HEK293T (cell line): ENCODE measurements around the gene SUGT1.

ENCODE experiments used
- ARNT ChIP-seq: fragments of 450-650 bp; IDR thresholded peaks from 2 replicates; pipeline ENCODE4 v1.6.1; 2017; ENCODE audit warnings: mild to moderate bottlenecking
- BHLHE40 ChIP-seq: fragments of 450-650 bp; IDR thresholded peaks from 2 replicates; pipeline ENCODE4 v1.6.1; 2016; ENCODE audit warnings: mild to moderate bottlenecking, moderate library complexity, borderline replicate concordance
- ELF4 ChIP-seq: fragments of 450-650 bp; IDR thresholded peaks from 2 replicates; pipeline ENCODE4 v1.6.1; 2017; ENCODE audit warnings: antibody characterized with exemption
- FOXK2 ChIP-seq: fragments of 450-650 bp; IDR thresholded peaks from 2 replicates; pipeline ENCODE4 v1.6.1; 2016; ENCODE audit warnings: mild to moderate bottlenecking
- FOXM1 ChIP-seq: fragments of 450-650 bp; IDR thresholded peaks from 2 replicates; pipeline ENCODE4 v1.6.1; 2017; ENCODE audit warnings: mild to moderate bottlenecking, borderline replicate concordance
- LEF1 ChIP-seq: fragments of 450-650 bp; IDR thresholded peaks from 2 replicates; pipeline ENCODE4 v1.6.1; 2017; ENCODE audit warnings: mild to moderate bottlenecking, borderline replicate concordance
- NFRKB ChIP-seq: fragments of 450-650 bp; IDR thresholded peaks from 2 replicates; pipeline ENCODE4 v1.6.1; 2016; ENCODE audit warnings: mild to moderate bottlenecking, moderate library complexity
- SP1 ChIP-seq: fragments of 450-650 bp; IDR thresholded peaks from 2 replicates; pipeline ENCODE4 v1.6.1; 2017
- SUZ12 ChIP-seq: fragments of 450-650 bp; IDR thresholded peaks from 2 replicates; pipeline ENCODE4 v1.6.1; 2016; ENCODE audit warnings: mild to moderate bottlenecking
- TARDBP ChIP-seq: fragments of 450-650 bp; IDR thresholded peaks from 2 replicates; pipeline ENCODE4 v1.6.1; 2016

GRCh38 chr13:52665325-52665724 is 12.7 kb downstream of the SUGT1 start:
- no peak for TF ChIP-seq BHLHE40
- TF ChIP-seq FOXK2: no peak
- no peak for TF ChIP-seq LEF1
- TF ChIP-seq ELF4: no peak
- TF ChIP-seq TARDBP: no peak
- no peak for TF ChIP-seq ARNT
- TF ChIP-seq FOXM1: no peak
- TF ChIP-seq SP1: no peak
- TF ChIP-seq NFRKB: no peak
- no peak for TF ChIP-seq SUZ12
